ENCODE data around the gene SLC26A8.
A peak's percentile ranks its signal among the peaks of the same experiment; 100 is the strongest.
"Not testable (repeated sequence)": the region's sequence is repeated elsewhere in the genome, so short reads cannot be mapped to it uniquely, and the experiment has no call there.

The SLC26A8 gene

DNA sequence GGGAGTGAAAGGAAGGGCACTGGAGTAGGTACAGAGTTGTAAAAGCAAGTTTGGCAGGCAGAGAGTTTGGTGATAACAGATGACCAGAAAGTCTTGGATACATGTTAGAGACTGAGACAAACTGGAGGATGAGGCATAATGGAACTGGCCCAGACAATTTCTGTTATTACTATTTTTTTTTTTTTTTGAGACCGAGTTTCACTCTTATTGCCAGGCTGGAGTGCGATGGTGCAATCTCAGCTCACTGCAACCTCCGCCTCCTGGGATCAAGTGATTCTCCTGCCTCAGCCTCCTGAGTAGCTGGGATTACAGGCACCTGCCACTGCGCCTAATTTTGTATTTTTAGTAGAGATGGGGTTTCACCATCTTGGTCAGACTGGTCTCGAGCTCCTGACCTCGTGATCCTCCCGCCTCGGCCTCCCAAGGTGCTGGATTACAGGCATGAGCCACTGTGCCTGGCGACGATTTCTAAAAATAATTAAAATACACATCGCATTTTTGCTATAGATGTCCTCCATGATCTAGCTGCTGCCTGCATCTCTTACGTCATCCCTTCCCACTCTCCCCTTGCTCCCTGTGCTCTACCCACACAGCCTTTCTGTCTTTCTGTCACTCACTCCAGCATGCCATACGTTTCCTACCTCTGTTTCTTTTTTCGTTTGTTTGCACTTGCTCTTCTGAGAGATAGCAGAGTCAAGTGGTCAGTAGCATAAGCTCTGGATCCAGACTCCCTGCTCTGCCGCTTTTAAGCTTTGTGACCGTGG lies 26.7 kb upstream of the SLC26A8 start:
- no peak for DNase-seq

DNA sequence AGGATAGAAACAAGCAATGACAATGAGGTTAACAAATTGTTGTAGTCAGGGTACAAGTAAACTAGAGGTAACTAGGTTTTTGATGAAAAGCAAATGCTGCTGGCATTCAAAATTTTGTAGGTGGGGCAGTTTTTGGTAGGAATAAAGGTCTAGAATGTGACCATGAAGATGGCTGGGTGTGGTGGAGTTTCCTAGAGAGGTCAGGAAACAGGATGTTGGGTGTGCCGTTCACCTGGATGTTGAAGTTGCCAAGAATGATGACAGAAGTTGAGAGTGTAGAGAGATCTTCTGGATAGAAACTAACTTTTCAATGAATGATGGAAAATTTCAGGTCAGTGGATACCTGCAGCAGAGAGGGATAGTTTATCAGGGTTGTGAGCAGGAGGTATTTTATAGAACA lies 25.9 kb upstream of the SLC26A8 start:
- DNase-seq, result no peak

DNA sequence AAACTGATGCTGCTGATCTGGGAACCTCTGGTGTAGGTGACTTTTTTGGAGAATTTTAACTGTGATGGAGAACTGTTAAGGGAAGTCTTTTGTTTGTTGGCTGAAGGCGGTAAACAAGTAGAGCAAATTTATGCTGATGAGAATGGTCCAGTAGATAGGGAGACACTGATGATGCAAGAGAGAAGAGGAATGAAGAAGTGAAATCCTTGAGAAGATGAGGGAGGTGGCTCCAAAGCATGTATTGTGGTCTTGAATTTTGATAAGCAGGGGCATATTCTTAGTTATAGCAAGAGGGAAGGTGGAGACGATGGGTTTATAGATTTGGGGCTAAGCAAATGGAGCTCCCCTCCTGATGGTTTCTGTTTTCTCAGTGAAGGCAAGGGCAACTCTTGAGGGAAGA lies 25.1 kb upstream of the SLC26A8 start:
- DNase-seq, result no peak

DNA sequence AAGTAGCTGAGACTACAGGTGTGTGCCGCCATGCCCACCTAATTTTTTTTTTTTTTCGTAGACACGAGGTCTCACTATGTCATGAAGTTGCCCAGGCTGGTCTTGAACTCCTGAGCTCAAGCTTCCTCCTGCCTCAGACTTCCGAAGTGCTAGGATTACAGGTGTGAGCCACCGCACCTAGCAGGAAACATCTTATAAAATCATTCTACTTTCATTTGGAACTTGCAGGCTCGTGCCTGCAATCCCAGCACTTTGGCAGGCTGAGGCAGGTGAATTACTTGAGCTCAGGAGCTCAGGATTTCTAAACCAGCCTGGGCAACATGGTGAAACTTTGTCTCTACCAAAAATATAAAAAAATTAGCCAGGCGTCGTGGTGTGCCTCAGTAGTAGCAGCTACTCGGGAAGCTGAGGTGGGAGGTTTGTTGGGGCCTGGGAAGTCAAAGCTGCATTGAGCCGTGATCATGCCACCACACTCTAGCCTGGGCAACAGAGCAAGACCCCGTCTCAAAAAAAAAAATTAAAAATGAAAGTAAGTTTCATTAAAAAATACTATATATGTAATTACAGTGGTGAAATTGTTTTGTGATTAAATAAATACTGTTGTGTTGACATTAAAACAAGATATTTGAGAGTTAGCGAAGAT lies 18.3 kb upstream of the SLC26A8 start:
- no peak for DNase-seq

DNA sequence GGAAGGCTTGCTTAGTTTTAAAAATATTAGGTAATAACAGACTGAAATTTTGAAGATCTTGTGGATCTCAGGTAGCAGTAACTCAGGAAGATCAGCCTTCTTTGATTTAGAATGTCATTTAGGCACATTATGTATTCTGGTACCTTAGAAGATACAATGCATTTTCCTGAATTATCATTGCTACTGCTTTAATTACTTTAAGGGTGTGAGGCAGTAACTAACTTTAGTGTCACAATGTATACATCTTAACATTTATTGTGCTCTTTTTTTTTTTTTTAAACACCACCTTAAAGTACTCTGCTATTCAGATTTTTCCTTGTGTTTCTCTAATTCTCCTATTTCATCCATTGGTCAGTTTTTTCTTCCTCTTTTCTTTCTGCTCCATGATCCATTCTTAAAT lies 16.5 kb upstream of the SLC26A8 start:
- DNase-seq, result no peak

DNA sequence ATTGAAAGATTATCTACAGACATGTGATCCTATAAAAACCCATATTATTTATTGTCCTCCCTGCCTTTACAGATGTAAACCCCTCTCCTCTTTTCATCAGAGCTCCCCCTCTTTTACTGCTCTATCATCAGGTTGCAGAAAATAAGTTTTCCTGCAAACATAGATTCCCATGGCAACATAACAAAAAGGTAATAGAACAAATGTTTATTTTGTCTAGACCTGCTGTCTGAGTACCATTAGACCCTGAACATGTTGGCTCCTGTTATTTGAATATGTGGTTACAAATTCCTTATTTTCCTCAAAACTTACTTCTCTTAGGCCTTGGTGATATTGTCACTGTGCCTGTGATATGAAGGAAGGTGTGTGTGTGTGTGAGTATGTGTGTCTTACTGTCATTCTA lies 14.7 kb upstream of the SLC26A8 start:
- no peak for DNase-seq

DNA sequence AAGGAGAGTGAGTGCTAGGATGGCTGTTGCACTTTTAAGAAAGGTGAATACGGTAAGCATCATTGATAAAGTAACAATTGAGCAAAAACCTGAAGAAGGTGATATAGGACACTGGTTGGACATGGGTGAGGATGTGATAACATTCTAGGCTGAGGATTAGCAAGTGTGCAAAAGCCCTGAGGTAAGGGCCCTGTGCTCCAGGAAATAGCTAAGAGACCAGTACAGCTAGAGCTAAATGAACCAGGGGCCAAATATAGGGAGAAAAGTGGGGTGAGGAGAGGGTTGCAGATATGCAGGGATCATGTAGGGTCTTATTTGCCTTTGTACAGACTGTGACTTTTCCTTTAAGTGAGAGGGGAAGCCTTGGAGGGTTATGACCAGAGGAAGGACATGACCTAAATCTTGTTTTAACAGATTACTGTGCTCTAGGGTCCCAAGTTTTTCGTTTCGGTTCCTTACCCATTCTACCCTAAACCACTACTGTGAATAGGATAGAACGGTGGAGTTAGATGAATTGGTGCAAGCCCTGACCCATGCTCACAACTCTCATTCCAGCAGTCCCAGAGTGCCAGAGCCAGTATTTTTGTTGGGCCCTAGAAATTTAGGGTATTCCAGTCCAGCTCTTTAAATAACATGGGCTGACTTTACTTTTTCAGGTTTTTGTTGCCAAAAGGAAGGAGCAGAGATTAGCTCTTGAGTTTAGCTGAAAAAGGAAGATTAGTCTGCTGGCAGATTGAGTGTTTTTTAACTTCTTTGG lies 13.9 kb upstream of the SLC26A8 start:
- DNase-seq, result no peak

DNA sequence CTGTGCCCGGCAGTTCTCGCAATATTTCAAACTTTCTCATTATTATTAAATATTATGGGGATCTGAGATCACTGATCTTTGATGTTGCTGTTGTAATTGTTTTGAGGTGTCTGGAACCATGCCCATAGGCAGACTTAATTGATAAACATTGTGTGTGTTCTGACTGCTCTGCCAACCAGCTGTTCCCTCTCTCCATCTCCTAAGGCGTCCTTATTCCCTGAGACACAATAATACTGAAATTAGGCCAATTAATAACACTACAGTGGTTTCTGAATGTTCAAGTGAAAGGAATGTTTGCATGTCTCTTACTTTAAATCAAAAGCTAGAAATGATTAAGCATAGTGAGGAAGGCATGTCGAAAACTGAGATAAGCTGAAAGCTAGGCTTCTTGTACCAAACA lies 10.8 kb upstream of the SLC26A8 start:
- DNase-seq, result no peak

DNA sequence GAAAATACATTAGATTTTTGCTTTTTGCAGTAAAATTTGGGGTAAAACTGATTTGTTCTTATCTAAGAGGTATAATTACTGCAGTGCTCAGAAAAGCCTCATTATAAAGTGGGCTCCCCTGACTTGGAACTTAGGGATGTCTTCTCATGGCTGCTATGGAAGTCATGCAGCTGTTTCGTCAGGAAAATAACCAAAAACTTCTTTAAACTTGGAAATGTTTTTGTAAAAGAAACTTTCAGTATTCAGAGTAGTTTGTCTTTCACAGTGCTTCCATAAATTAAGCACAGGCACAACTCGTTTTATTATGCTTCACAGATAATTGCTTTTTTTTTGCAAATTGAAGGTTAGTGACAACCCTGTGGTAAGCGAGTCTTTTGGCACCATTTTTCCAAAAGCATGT lies 10.0 kb upstream of the SLC26A8 start:
- DNase-seq, result no peak

DNA sequence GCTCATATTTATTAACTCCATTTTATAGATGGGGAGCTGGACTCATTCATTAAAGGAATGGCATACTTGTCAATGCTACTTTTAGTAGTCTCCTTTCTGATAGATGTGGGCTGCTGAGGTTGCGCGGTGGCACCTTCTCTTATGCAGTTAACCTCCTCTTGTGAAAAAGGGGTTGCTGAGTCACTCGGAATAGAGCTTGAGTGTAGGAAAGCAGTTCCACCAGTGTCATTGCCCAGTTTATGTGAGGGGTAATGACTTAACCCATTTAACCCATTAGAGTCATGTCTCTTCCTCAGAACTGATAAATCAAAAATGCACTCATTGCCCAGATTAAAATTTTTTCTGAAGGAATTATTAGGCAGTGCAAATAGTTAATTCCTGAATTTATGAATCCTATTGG lies 9.5 kb upstream of the SLC26A8 start:
- peak; percentile 36 to 53 for DNase-seq

DNA sequence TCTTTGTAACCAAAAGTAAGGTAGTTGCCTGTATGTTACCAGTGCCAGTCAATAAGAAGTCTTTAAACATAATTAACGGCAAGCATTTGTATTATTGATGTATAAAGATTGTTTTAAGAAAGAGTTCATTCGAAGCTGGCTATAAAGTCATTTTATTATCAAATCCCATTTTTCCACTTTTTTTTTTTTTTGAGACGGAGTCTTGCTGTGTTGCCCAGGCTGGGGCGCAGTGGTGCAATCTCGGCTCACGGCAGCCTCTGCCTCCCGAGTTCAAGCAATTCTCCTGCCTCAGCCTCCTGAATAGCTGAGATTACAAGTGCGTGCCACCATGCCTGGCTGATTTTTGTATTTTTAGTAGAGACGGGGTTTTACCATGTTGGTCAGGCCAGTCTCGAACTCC lies 8.7 kb upstream of the SLC26A8 start:
- not testable (repeated sequence) for DNase-seq

DNA sequence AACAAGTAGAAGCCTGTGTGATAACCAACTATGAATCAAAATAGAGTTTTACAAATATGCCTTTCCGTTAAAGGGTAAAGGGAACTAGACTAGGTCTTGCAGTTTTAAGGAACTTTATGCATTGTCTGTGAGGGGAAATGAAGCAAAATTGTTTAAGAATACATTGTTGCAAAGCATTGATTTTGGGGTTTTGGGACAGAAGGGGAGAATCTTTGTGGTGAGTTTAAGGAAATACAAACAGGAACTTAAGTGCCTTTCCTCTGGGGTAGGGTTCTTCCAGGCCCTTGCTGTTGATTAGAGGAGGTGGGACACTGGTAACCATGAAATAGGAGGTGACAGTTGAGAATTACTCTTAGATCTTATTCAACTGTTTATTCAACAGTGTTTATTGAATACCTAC lies 7.8 kb upstream of the SLC26A8 start:
- DNase-seq, result no peak

DNA sequence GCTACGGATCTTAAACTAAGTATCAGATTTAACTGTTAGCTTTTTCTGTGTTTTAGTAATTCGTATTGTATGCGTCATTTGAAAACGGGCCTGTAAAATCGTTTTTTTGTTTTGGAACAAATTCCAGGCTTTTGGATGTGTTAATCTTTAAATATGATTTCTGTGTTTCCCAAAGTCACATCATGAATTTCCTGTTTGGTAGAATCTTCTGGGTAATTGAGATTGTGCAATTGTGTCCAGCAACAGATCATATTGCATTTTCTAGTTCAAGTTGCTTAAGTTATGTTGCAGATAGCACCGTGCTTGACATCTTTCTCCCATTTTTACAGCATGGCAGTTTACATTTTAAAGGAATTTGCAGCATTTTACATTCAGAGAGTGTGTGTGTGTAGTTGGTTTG lies 5.0 kb upstream of the SLC26A8 start:
- no peak for DNase-seq

DNA sequence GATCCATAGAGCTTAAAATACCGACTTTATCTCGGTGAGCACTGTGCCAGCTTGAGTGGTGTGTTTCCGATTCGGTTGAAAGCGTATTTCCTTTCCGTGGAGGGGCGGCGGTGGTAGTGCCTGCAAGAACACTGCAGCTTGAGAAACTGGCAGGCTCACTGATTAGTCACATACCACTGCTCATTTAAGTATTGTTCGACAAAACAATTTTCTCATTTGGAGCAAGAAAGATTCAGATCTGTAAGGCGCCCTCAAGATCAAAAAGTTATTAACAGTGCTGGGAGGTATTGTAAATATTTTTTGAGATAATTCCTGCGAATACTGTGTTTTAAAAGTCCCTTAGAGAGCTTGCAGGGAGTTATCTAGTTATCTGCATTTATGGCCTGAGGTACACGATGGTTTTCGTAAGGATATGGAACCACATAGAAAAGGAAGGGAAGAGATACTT lies 4.5 kb upstream of the SLC26A8 start:
- peak; percentile 78 to 83 for DNase-seq

DNA sequence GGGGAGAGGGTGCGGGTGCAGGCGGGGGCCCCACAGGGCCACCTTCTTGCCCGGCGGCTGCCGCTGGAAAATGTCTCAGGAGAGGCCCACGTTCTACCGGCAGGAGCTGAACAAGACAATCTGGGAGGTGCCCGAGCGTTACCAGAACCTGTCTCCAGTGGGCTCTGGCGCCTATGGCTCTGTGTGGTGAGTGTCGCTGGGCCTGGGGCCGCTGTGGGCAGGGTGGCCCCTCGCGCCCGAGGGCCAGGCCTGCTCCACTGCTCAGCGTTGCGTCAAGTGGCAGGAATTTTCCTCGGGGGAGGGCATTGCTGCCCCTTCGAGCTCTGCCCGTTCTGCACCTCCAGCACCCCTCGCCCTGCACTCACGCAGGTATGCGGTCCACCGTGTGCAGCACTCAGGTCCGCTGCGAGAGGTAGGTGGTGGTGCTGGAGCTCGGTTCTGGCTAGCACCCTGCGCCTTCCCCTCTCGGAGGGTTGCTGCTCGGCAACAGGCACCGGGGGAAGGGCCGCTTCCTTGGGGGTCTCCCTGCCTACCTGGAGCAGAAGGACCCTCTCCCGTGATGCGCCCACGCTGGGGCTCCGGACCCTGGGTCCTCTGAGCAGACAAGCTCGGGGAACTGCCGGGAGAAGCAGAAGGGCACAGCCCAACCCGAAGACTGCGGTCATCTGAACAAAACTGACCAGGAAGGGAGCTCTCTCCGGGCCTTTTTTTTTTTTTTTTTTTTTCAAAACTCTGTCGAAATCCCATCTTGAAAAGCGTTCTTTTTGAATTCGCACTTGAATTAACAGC lies 3.8 kb upstream of the SLC26A8 start:
- peak; percentile 35 to 47 for DNase-seq

DNA sequence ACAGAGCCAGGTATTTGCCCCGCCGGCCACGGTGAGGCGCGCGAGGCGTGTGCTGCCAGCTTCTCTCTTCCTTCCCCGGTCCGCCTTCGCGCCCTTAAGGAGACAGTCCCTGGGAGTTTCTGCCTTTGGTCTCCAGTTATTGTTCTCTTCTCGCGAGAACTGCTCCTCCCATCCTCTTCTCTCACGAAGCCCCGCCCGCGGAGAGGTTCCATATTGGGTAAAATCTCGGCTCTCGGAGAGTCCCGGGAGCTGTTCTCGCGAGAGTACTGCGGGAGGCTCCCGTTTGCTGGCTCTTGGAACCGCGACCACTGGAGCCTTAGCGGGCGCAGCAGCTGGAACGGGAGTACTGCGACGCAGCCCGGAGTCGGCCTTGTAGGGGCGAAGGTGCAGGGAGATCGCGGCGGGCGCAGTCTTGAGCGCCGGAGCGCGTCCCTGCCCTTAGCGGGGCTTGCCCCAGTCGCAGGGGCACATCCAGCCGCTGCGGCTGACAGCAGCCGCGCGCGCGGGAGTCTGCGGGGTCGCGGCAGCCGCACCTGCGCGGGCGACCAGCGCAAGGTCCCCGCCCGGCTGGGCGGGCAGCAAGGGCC lies 3.2 kb upstream of the SLC26A8 start, which contains the start of gene MAPK14:
TSS of gene MAPK14 (plus strand) at position 308 of the 587 bp plus-strand sequence. CDS start 350 bp downstream, outside the sequence.
- DNase-seq, result peak; percentile 98 to 99

DNA sequence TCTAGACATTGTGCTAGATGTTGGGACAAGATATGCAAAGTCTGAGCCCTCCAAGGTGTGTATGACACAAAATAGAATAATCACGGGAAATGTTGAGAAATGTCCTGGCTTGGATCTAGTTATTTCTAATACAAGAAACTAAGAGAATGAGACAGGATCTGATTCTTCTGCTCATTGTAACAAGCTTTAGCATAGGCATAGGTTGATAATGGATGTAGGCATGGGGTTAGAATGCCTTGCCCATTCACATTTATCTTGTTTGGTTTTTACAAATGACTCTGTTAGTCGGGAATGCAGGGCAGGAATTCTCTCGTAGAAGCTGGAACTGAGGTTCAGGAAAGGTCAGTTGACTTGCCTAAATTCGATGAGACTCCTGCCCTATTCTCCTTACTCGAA lies 1.5 kb upstream of the SLC26A8 start:
- DNase-seq, result no peak

DNA sequence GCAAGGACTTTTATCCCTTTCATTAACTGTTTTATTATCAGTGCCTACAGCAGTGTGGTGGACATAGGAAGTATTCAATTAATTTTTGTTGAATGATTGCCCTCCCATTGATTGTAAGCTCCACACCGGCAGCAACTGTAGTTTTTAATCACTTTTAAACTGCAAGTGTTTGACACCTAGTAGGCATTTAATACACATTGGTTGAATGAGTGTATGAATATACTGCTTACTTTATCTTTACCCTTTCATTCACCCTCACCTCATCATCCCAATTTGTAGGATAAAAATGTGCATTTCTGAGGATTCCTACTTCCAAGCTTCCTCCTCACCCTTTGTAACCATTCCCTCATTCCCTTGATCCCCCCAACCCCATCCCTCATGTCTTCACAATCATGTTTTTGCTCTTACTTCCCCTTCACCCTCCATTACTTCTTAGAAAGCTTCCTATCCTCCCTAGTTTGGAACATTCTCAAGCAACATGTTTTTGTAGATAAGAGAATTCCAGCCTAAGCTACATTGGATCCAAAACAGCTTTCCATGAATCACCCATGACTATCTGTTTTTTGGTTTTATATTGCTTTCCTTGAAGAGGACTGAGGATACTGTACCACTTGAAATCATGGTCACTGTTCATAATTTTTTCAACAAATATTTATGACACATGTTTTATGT lies 955 bp upstream of the SLC26A8 start:
- DNase-seq, result no peak

DNA sequence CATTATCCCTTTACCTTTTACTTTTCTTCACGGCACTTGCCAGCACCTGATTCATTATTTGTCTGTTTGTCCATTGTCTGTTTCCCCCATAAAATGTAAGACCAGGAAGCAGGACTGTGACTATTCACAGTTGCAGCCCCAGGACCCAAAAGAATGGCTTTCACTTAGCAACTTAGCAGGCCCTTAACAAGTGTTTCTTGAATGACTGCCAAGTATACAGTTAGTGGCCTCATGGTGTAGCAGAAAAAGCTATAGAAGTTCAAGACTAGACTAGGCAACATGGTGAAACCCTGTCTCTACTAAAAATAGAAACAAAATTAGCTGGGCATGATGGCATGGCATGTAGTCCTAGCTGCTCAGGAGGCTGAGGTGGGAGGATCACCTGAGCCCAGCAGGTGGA lies 4.3 kb downstream of the SLC26A8 start:
- no peak for DNase-seq

DNA sequence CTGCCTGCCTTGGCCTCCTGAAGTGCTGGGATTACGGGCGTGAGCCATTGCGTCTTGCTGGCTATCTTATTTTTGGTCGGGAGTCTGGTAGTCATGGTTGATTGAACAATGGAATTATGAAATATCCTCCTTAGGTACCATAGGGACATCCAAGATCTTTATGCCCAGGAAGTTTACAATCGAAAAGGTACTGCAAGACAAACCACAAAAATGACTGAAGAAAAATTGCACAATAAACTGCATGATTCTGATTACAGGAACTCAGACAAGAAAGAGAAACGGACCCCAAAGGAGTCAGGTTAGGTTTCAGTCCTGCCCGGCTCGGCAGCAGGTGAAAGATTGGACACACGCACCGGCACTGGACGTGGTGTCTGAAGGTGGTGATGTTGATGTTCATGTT lies 5.3 kb downstream of the SLC26A8 start:
- no peak for DNase-seq

DNA sequence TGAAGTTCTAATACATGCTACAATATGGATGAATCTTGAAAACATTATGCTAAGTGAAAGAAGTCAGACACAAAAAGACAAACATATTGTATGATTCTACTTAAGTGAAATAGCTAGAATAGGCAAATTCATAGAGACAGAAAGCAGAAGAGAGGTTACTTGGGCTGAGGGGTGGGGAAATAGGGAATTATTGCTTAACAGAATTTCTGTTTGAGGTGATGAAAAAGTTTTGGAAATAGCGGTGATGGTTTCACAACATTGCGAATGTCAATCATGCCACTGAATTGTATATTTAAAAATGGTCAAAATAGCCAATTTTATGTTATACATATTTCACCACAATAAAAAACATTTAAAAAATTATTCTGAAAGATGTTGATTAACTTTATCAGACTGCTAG lies 6.1 kb downstream of the SLC26A8 start:
- DNase-seq, result no peak

DNA sequence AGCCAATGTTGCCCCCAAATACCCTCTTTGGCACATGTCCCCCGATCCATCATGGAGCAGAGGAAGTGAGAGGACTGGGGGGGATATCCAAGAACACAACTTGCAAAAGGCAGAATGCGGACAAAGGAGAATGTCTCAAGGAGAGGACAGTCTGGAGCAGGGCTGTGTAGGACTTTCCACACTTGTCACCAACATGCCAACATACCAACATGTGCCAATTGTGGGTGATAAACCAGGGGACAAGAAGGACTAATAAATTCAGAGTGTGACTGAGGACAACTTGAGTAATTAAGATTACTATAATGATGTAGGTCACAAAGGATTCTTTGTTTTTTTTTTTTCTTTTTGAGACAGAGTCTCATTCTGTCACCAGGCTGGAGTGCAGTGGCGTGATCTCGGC lies 8.8 kb downstream of the SLC26A8 start:
- DNase-seq, result no peak

Measured in activated CD4-positive, alpha-beta T cell treated with anti-CD3 and anti-CD28 coated beads, Interleukin-2, amount 50 U/mL, for 48 hours (primary cell).